GM12873 (cell line): Measurements from ENCODE around the gene OBSCN.

Source experiments
- TF ChIP-seq, protein P1 (sequence below): IDR thresholded peaks from 2 replicates; pipeline ENCODE4 v1.5.1; 2012; ENCODE audit warnings: low read depth, mild to moderate bottlenecking, moderate library complexity, low read length, control low read depth; ENCODE audit not compliant: insufficient read depth; ENCODE audit errors: missing control alignments

Gene OBSCN

DNA sequence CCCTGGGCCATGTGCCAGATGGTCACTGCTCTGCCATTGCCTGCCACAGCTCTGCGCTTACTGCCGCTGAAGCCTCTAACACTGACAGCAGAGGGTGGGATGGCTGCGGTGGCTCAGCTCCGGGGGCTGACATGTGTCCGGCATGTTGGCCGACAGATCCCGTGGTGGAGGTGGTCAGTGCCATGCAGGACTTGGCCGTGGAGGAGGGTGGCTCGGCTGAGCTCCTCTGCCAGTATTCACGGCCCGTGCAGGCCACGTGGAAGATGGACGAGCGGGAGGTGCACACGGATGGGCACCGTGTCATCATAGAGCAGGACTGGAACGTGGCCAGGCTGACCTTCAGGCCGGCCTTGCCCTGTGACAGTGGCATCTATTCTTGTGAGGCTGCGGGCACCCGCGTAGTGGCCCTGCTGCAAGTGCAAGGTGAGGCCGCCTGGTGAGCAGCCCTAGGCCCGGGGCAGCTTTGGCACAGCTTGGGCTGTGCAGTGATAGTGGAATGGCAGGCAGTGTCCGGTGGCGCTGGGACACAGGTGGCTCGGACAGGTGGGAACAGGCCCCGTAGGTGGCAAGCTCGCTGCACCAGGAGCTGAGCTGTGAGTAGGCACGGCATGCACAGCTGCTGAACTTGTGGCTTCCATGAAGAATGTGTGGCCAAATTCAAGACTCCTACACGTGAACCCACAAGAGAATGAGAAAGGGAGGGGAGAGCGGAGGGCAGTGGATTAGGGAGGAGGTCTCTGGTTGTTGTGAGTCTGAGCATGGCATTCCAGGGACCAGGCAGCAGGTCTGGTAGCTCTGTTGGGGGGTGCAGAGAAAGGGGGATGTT, 107.0 kb downstream of the OBSCN start:
- TF ChIP-seq, protein P1, sequence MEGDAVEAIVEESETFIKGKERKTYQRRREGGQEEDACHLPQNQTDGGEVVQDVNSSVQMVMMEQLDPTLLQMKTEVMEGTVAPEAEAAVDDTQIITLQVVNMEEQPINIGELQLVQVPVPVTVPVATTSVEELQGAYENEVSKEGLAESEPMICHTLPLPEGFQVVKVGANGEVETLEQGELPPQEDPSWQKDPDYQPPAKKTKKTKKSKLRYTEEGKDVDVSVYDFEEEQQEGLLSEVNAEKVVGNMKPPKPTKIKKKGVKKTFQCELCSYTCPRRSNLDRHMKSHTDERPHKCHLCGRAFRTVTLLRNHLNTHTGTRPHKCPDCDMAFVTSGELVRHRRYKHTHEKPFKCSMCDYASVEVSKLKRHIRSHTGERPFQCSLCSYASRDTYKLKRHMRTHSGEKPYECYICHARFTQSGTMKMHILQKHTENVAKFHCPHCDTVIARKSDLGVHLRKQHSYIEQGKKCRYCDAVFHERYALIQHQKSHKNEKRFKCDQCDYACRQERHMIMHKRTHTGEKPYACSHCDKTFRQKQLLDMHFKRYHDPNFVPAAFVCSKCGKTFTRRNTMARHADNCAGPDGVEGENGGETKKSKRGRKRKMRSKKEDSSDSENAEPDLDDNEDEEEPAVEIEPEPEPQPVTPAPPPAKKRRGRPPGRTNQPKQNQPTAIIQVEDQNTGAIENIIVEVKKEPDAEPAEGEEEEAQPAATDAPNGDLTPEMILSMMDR: no peak

DNA sequence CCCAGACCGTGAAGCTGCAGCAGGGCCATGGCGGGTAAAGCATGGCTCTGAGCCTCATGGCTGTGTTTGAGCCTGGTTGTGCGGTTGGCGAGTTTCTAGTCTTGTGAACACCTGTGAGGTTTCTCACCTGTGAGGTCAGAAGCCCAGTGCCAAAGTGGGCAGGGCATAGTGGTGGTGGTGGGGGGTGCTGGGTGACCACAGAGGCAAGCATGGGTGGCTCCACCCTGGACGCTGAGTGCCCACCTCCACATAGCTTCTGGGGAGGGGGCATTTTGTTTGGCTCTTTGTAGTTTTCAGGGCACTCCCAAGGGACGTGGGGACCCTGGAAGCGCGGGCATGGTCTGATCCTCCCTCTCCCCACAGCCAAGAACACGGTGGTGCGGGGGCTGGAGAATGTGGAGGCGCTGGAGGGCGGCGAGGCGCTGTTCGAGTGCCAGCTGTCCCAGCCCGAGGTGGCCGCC, 107.7 kb downstream of the OBSCN start:
- TF ChIP-seq, protein P1: no peak

GRCh38 chr1:228315945-228316588, 108.2 kb downstream of the OBSCN start:
- TF ChIP-seq, protein P1: no peak

DNA sequence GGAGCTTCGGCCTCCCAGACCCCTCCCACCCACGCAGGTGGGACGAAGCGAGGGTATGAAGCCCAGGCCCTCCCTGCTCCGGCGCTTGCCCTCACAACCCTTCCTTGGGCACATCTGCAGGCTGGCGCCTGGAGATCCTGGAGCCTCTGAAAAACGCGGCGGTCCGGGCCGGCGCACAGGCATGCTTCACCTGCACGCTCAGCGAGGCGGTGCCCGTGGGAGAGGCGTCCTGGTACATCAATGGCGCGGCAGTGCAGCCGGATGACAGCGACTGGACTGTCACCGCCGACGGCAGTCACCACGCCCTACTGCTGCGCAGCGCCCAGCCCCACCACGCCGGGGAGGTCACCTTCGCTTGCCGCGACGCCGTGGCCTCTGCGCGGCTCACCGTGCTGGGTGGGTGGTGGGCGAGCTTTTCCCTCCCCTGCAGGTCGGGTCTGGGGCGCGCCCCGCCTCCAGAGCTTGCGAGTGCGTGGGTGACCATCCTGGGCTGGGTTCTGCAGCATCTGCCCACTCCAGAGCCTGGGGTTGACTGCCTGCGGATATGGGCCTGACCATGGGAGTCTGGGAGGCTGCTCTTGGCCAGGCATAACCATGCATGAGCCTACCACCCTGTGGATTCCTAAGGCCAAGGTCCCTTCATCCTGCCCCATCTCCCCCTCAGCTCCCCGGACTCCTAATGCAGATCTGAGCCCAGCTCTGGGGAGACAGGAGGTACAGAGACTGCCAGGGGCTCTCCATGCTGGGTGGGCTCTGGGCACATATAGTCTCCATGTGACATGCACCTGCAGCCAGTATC, 108.9 kb downstream of the OBSCN start:
- TF ChIP-seq, protein P1: no peak

DNA sequence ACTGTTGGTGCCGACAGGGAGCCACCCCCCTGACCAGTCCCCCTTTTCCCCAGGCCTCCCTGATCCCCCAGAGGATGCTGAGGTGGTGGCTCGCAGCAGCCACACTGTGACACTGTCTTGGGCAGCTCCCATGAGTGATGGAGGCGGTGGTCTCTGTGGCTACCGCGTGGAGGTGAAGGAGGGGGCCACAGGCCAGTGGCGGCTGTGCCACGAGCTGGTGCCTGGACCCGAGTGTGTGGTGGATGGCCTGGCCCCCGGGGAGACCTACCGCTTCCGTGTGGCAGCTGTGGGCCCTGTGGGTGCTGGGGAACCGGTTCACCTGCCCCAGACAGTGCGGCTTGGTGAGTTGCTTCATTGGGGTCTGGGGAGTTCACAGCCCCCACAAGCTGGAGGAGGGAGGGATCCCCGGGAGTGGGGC, 109.6 kb downstream of the OBSCN start:
- TF ChIP-seq, protein P1: no peak

DNA sequence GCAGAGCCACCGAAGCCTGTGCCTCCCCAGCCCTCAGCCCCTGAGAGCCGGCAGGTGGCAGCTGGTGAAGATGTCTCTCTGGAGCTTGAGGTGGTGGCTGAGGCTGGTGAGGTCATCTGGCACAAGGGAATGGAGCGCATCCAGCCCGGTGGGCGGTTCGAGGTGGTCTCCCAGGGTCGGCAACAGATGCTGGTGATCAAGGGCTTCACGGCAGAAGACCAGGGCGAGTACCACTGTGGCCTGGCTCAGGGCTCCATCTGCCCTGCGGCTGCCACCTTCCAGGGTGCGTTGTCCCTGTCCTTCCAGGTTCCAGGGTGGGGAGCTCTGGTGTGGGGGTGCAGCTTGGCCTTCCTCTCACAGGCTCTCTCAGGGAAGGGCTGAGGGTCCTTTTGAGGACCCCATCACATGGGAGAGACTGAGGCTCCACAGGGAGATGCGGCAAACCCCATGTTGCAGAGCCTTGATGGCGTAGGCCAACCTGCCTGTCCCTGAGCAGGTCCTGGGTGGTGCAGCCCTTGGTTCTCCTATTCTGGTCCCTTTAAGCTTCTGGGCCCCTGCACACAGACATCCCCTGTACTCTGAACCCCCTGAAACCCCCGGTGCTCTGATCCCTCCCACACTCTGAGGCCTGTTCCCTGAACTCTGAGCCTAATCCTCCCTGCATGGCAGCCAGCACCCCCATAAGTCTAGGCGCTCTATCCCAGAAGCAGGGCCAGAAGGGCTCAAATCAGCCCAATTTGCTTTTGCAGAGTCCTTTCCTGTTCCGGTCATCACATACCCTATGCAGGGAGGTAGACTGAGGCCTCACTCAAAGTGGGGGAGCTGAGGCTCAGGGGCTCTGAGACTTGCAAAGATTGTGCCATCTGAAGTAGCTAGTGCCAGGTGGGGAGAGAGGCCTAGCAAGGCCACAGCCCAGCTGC, 110.3 kb downstream of the OBSCN start:
- TF ChIP-seq, protein P1: no peak
